Psoas muscle (tissue), 8 donors: ENCODE data around the gene RAD51B. TPM values are rescaled to one million over a fixed set of nuclear protein-coding genes. Genes with fewer than 3 reads are reported as not detected.

Source experiments
- ATAC-seq, 4 donors: fragments of 200-7000 bp; cut with Tn5 transposase; one replicate each; pipeline ENCODE4 v1.9.1; 2020; ENCODE audit warnings: moderate library complexity in 3 of 4, mild to moderate bottlenecking in 2 of 4
- DNase-seq, 2 donors: peaks; one replicate each; pipeline ENCODE4 v3.0.0-alpha.2; 2020
- H3K27ac ChIP-seq: fragments of 200-600 bp; one replicate; pipeline ENCODE4 v1.8.0; 2022
- H3K27me3 ChIP-seq, 3 donors: fragments of 200-600 bp in 1 of 3; one replicate each; pipeline versions ENCODE4 v1.6.1 to v1.8.0; 2013 to 2022; ENCODE audit warnings: low read length in 2 of 3, mild to moderate bottlenecking in 2 of 3, moderate library complexity in 1 of 3; ENCODE audit not compliant: insufficient read depth in 3 of 3
- H3K36me3 ChIP-seq, 2 donors: fragments of 200-600 bp in 1 of 2; one replicate each; pipeline versions ENCODE4 v1.6.1 to v1.8.0; 2013 to 2022; ENCODE audit warnings: low read depth in 1 of 2, mild to moderate bottlenecking in 1 of 2, moderate library complexity in 1 of 2; ENCODE audit not compliant: insufficient read depth in 1 of 2
- H3K4me1 ChIP-seq: fragments of 200-600 bp; one replicate; pipeline ENCODE4 v1.8.0; 2022
- H3K4me3 ChIP-seq: fragments of 200-600 bp; one replicate; pipeline ENCODE4 v1.8.0; 2022; ENCODE audit warnings: mild to moderate bottlenecking
- H3K9me3 ChIP-seq: fragments of 200-600 bp; one replicate; pipeline ENCODE4 v1.8.0; 2022
- WGBS, 3 donors: extraction: QIAGEN DNeasy Blood & Tissue Kit; methylation state at CpG; one replicate each; pipeline versions ENCODE4 v1.1.6 to v1.1.7; 2013; 5-methylcytosine and 5-hydroxymethylcytosine counted together
- intact Hi-C, 2 donors: fragments of 100-400 bp; cut with DNase I; formaldehyde crosslinking; loops; one replicate each; pipeline versions ENCODE4 v1.11.0 to v1.14.2; 2022
- polyA plus RNA-seq, 3 donors: library from polyadenylated mRNA; stranded (reverse); fragments of 200-250 nt; gene quantifications; one replicate each; pipeline ENCODE4 v1.2.3, GENCODE V29; 2013
- total RNA-seq, 4 donors: library from RNA; stranded (reverse); fragmentation: NEBNext Ultra II Directional in 2 of 4; extraction: Animal tissue kit (Norgen Biotek cat#: 25700) in 2 of 4; gene quantifications; one replicate each; pipeline versions ENCODE4 v1.2.1 to v1.2.4, GENCODE V29; 2021 to 2023
- TF ChIP-seq, protein P1 (sequence below): fragments of 200-600 bp; IDR thresholded peaks from one replicate; pipeline ENCODE4 v1.8.0; 2022; ENCODE audit warnings: antibody characterized with exemption
- donor health status: healthy with polysubstance abuse.
- donor health status: DM: no; HTN: no; CAD: no; lungs with moderate emphysema.
- donor health status: Bipolar disorder and iron deficiency.
- donor health status: healthy.
- donor health status: DM: yes; HTN: yes; CAD: no.
- donor health status: DM: no; HTN: no; CAD: no.
- donor health status: DM: no; HTN: no; CAD: no.
- donor health status: DM: yes; HTN: yes; CAD: no.

The RAD51B gene
- total and polyA plus RNA-seq, 7 donors, result 0.60 to 7.2 (median 2.2) TPM

DNA sequence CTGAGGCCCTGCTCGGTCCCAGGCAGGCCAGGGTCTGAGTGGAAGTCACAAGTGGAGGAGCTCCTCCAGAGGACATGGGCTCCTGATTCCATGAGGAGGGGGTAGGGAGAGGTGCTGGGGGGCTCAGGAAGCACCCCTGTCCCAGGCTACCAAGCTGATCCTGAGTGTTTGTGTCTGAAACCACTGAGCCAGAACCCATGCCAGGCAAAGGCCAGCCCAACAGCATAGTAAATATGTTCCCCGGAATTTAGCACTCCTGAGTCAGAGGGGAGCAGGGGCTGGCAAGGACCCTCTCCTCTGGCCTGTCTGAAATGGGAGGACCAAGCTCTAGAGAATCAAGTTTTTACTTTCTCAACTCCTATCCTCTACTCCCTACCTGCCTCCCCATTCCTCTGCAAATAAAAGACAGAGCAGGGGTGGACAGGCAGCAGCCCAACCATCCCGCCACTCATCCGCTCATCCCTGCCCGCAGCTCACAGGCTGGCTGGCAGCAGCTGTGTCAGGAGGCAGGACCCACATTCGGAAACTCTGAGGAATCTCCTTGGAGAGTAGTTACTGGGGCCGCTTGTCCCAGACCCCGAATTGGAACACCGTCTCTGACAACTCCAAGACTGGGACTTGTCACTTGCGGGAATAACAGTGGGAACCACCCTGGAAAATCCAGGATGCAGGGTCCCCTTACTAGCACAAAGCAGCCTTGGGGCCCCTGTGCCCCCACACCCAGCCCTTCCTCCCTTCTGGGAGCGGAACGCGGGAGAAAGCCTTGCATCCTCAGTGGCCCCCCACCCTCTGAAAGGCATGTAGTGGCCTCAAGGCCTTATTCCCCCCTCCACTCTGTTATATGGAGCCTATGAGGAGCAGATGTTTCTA is 870.7 kb downstream of the RAD51B start:
- peaks cover 9% of the 10 kb centered on the region for H3K4me1 ChIP-seq
- DNase-seq (no peak), ATAC-seq (no peak)
- no peaks in the 10 kb centered on the region for H3K36me3 ChIP-seq
- TF ChIP-seq, protein P1, sequence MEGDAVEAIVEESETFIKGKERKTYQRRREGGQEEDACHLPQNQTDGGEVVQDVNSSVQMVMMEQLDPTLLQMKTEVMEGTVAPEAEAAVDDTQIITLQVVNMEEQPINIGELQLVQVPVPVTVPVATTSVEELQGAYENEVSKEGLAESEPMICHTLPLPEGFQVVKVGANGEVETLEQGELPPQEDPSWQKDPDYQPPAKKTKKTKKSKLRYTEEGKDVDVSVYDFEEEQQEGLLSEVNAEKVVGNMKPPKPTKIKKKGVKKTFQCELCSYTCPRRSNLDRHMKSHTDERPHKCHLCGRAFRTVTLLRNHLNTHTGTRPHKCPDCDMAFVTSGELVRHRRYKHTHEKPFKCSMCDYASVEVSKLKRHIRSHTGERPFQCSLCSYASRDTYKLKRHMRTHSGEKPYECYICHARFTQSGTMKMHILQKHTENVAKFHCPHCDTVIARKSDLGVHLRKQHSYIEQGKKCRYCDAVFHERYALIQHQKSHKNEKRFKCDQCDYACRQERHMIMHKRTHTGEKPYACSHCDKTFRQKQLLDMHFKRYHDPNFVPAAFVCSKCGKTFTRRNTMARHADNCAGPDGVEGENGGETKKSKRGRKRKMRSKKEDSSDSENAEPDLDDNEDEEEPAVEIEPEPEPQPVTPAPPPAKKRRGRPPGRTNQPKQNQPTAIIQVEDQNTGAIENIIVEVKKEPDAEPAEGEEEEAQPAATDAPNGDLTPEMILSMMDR, result no peak
- no peaks in the 10 kb centered on the region for H3K27me3 ChIP-seq
- no peak overlapping the region for H3K4me3 ChIP-seq
- intact Hi-C loops, result no loop called here
- no peak overlapping the region for H3K27ac ChIP-seq
- 89 to 93% (median 90%) methylated on average over 13 of the region's 13 CpGs for WGBS, 3 donors
- H3K9me3 ChIP-seq, result no peaks in the 10 kb centered on the region

DNA sequence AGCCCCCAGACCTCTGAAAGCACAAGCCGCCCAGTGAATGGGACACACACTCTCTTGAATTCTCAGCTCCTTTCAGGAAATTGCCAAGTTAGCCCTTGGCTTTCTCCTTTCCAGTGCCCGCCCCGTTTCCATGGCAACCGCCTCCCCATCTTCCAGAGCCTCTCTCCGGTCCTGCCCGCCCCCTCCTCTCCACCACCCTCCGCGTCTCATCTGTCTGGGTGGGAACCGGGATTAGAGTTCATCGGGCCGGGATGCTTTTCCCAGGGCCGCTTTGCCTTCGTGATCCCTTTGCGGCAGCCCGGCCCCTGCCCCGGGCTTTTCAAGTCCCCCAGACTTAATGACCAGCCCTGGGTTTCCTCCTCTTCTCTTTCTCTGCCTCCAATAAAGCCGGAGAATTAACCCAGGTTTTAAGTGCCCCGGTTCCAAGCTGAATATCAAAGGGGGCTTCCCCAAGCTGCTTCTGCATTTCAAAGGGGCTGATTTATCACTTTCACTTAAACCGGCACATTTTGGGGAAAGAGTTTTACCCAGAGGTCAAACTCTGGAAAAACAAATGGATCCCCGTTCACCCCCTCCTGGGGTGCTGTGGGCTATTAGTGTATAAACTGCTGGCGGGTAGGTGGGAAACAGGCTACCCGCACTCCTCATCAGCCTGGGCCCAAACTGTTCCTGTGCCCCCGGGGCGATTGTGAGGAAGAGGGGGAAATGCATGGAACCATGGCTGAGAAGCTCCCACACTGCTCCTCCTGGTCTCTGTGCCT is 871.6 kb downstream of the RAD51B start:
- DNase-seq, result peak in 1 of 2 donors; percentile 44
- no peaks in the 10 kb centered on the region for H3K27me3 ChIP-seq
- no peaks in the 10 kb centered on the region for H3K9me3 ChIP-seq
- TF ChIP-seq, protein P1, result no peak
- ATAC-seq, result no peak
- H3K36me3 ChIP-seq, result no peaks in the 10 kb centered on the region
- H3K4me1 ChIP-seq, result peaks cover 15% of the 10 kb centered on the region
- no peak overlapping the region for H3K27ac ChIP-seq
- no peak overlapping the region for H3K4me3 ChIP-seq
- WGBS, 3 donors, result 91 to 92% (median 92%) methylated on average over 23 to 24 of the region's 24 CpGs
- intact Hi-C loops, result no loop called here

- H3K27me3 ChIP-seq, result no peaks in the 10 kb centered on the region
- no peaks in the 10 kb centered on the region for H3K36me3 ChIP-seq
- intact Hi-C loops, result no loop called here
- ATAC-seq (no peak), DNase-seq (peak in 1 of 2 donors; percentile 24)
- H3K9me3 ChIP-seq, result no peaks in the 10 kb centered on the region
- H3K27ac ChIP-seq, result no peak overlapping the region
- WGBS, 3 donors, result 82 to 97% (median 95%) methylated on average over 3 of the region's 3 CpGs
- H3K4me1 ChIP-seq, result peaks cover 15% of the 10 kb centered on the region
- TF ChIP-seq, protein P1, result no peak
- H3K4me3 ChIP-seq, result no peak overlapping the region
Observed at GRCh38 chr14:68691792-68692118, 872.2 kb downstream of the RAD51B start.

- no peaks in the 10 kb centered on the region for H3K9me3 ChIP-seq
- peak in 1 of 2 donors; percentile 62 for DNase-seq
- 85 to 89% (median 89%) methylated on average over 8 of the region's 8 CpGs for WGBS, 3 donors
- no peaks in the 10 kb centered on the region for H3K36me3 ChIP-seq
- ATAC-seq, result no peak
- peaks cover 15% of the 10 kb centered on the region for H3K4me1 ChIP-seq
- no peak overlapping the region for H3K4me3 ChIP-seq
- intact Hi-C loops, result no loop called here
- H3K27ac ChIP-seq, result no peak overlapping the region
- TF ChIP-seq, protein P1, result no peak
- H3K27me3 ChIP-seq, result no peaks in the 10 kb centered on the region
Observed at GRCh38 chr14:68692216-68692615, 872.6 kb downstream of the RAD51B start.
